ENCODE data around the gene MIEF1.

DNA sequence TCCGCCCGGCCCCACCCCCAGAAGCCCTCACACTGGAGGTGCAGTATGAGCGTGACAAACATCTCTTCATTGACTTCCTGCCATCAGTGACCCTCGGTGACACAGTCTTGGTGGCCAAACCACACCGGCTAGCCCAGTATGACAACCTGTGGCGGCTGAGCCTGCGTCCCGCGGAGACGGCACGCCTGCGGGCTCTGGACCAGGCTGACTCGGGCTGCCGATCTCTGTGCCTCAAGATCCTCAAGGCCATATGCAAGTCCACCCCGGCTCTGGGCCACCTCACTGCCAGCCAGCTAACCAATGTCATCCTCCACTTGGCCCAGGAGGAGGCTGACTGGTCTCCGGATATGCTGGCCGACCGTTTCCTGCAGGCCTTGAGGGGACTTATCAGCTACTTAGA is 11.7 kb downstream of the MIEF1 start:
- TF ChIP-seq, protein P1, sequence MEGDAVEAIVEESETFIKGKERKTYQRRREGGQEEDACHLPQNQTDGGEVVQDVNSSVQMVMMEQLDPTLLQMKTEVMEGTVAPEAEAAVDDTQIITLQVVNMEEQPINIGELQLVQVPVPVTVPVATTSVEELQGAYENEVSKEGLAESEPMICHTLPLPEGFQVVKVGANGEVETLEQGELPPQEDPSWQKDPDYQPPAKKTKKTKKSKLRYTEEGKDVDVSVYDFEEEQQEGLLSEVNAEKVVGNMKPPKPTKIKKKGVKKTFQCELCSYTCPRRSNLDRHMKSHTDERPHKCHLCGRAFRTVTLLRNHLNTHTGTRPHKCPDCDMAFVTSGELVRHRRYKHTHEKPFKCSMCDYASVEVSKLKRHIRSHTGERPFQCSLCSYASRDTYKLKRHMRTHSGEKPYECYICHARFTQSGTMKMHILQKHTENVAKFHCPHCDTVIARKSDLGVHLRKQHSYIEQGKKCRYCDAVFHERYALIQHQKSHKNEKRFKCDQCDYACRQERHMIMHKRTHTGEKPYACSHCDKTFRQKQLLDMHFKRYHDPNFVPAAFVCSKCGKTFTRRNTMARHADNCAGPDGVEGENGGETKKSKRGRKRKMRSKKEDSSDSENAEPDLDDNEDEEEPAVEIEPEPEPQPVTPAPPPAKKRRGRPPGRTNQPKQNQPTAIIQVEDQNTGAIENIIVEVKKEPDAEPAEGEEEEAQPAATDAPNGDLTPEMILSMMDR (IDR thresholded peaks at IDR 0.05) = no peak
- TF ChIP-seq EP300 (IDR thresholded peaks at IDR 0.05) (no peak), POLR2A (IDR thresholded peaks at IDR 0.05; ENCODE audit: low read depth) (no peak), POLR2AphosphoS5 (IDR thresholded peaks at IDR 0.05) (no peak)

Data from esophagus muscularis mucosa (tissue), 4 donors.